ENCODE data around the gene ADH1A.

ADH1A gene

GRCh38 chr4:99305638-99306400, 15.0 kb upstream of the ADH1A start:
- no peak for TF ChIP-seq CTCF (conservative IDR thresholded peaks at IDR 0.05)
- H3K27ac ChIP-seq: no peak overlapping the region

DNA sequence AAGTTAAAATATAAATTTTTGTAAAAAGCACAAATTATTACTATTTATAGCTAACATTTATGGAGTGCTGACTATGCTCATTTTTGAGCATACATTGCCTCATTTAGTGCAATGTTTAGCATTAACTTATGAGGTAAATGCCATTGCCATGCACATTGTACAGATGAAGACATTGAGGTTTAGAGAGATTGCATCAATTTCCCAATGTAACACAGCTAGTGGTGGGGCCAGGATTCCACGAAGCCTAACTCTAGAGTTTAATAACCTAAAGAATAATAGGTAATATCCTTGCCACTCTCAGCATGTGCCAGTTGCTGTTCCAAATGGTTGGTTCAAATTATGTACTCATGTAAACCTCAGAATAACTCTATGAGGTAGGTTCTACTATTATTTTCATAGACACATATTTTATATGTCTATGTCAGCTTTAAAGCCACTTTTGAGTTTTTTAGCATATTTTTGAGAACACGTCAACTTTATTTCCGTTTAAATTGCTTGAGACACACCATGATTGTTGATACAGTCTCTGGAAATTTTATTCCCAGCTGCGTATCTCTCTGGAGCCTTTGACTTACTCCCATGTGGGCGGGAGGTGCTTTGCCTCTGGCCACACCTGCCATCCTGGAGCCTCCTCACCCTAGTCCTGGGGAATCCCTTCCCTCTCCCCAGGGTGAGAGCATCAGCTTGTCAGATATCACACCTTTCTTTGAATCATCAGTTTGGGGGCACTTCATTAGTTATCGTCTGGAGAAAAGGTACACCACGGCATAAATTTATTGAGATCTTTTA, 10.8 kb upstream of the ADH1A start:
- TF ChIP-seq CTCF (conservative IDR thresholded peaks at IDR 0.05): no peak
- no peak overlapping the region for H3K27ac ChIP-seq

- TF ChIP-seq CTCF (conservative IDR thresholded peaks at IDR 0.05): no peak
- H3K27ac ChIP-seq: no peak overlapping the region
These were observed 10.1 kb upstream of the ADH1A start for GRCh38 chr4:99300934-99301333.

GRCh38 chr4:99293357-99293756, 2.6 kb upstream of the ADH1A start:
- no peak for TF ChIP-seq CTCF (conservative IDR thresholded peaks at IDR 0.05)

GRCh38 chr4:99285387-99285786, 5.4 kb downstream of the ADH1A start:
- no peak for TF ChIP-seq CTCF (conservative IDR thresholded peaks at IDR 0.05)
- H3K27ac ChIP-seq: no peak overlapping the region

More at GRCh38 chr4:99293357-99293756, 2.6 kb upstream of the ADH1A start:
- H3K27ac ChIP-seq: no peak overlapping the region

DNA sequence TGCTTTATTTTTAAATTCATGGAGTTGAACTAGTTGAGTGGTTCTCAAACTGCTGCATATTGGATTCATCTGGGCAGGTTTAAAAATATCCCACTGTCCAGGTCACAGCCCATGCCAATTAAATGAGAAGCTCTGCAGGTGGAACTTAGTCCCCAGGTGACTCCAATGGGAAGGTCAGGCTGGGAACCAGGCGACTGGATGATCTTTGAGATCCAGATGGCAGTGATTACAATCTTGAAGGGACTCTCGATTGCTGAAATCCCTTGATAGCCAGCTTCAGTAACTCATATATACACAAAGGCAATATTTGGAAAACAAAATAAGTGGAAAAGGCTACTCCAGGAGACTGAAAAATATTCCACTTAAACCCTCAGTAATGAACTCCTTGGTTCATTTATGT, 8.1 kb downstream of the ADH1A start:
- H3K27ac ChIP-seq: no peak overlapping the region
- TF ChIP-seq CTCF (conservative IDR thresholded peaks at IDR 0.05): no peak

GRCh38 chr4:99281261-99281660, 9.5 kb downstream of the ADH1A start:
- no peak overlapping the region for H3K27ac ChIP-seq
- TF ChIP-seq CTCF (conservative IDR thresholded peaks at IDR 0.05): no peak
